ENCODE data around the gene COX6B2. TPM values are rescaled to one million over a fixed set of nuclear protein-coding genes. Genes with fewer than 3 reads are reported as not detected.

Gene COX6B2
- total RNA-seq, 1 experiment from 2014 or later = 3.3 TPM

DNA sequence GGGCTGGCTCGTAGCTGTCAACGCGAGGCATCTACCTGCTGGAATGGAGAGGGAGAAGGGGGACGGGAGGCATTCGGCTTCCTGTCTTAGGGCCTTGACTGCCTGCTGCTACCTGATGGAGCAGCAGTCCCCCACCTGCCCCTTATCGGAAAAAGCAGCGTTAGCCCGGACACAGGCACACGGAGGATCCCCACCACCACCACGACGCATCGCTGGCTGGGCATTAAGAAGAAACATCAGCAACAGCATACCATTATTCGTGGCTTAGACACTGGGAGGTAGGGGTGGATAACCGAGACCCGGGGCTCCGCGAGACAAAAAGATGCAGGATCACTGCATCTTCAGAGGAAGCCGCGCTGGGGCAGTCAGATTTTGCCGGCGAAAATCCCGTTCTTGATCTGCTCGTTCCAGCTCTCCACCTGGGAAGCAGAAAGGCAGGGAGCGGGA lies 1.1 kb downstream of the COX6B2 start:
- H3F3A ChIP-seq (ENCODE audit: insufficient read depth, low read depth) = peaks cover 36% of the 10 kb centered on the region
- no peak overlapping the region for H3K27ac ChIP-seq
- H3K36me3 ChIP-seq (ENCODE audit: low read depth) = no peaks in the 10 kb centered on the region
- H3K4me1 ChIP-seq (replicated peaks; ENCODE audit: insufficient read depth) = peaks cover 47% of the 10 kb centered on the region
- no peaks in the 10 kb centered on the region for H3K9me3 ChIP-seq (ENCODE audit: insufficient read depth, low read depth)
- CTCF ChIA-PET = interaction anchor here (0.9 kb wide), 1 partner anchor 52 kb away, joined by 4 read pairs; no protein-coding TSS in a partner anchor
- intact Hi-C loops (cut with micrococcal nuclease; ENCODE audit: unreplicated experiment) = no loop called here
- H4K20me1 ChIP-seq (ENCODE audit: insufficient read depth) = no peaks in the 10 kb centered on the region
- TF ChIP-seq EZH2 (IDR thresholded peaks at IDR 0.05; ENCODE audit: low read depth) = no peak
- TF ChIP-seq, protein P1, sequence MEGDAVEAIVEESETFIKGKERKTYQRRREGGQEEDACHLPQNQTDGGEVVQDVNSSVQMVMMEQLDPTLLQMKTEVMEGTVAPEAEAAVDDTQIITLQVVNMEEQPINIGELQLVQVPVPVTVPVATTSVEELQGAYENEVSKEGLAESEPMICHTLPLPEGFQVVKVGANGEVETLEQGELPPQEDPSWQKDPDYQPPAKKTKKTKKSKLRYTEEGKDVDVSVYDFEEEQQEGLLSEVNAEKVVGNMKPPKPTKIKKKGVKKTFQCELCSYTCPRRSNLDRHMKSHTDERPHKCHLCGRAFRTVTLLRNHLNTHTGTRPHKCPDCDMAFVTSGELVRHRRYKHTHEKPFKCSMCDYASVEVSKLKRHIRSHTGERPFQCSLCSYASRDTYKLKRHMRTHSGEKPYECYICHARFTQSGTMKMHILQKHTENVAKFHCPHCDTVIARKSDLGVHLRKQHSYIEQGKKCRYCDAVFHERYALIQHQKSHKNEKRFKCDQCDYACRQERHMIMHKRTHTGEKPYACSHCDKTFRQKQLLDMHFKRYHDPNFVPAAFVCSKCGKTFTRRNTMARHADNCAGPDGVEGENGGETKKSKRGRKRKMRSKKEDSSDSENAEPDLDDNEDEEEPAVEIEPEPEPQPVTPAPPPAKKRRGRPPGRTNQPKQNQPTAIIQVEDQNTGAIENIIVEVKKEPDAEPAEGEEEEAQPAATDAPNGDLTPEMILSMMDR (conservative IDR thresholded peaks at IDR 0.05) = no peak
- peaks cover 5% of the 10 kb centered on the region for H3K27me3 ChIP-seq (ENCODE audit: insufficient read depth, low read depth)
- H2AFZ ChIP-seq = peak overlapping the region; percentile 76
- peak overlapping the region; percentile 72 for H3K4me3 ChIP-seq
- POLR2A ChIA-PET (ENCODE audit: unreplicated experiment) = interaction anchor here (0.6 to 1.2 kb wide), 2 partner anchors 14 to 73 kb away, joined by 3 to 7 read pairs; partner anchors contain the start of genes HSPBP1 and KMT5C
- no peaks in the 10 kb centered on the region for H3K79me2 ChIP-seq (ENCODE audit: low read depth)
- TSS peak; percentile 47 for BruUV-seq (replicated peaks)
- H3K9me2 ChIP-seq (ENCODE audit: insufficient read depth) = no peaks in the 10 kb centered on the region
- peak overlapping the region; percentile 89 for H3K4me2 ChIP-seq
- DNase-seq = no peak

DNA sequence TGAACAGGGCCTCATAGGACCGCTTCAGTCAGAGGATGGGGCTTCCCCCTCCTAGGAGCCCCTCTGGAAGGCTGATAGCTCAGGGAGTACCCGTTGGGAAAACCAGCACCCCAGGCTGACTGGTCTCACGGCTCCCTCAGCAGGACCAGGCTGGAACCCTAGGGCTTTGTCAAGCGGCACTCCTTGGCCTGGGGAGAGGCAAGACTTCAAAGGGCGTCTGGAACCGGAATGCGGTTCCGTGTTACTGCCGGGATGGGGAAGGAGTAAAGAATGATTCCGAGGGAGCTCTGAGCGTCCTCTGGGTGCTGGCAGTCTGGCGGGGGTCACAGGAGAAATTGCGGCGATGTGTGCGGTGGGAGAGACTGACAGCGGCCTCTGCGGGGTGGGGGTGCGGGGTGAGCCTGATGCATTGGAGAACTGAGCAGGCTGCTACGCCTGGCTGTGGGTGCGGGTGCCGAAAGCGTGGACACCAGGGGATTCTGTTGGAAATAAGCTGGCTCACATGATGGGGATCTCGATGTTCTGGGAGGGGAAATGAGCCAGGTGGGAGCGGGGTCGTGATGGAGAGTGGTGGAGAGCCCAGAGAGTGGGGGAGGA lies 1.9 kb downstream of the COX6B2 start:
- DNase-seq = no peak
- peak overlapping the region; percentile 72; the same call in 1 of the 2 replicates for H3K4me3 ChIP-seq
- peaks cover 47% of the 10 kb centered on the region for H3K4me1 ChIP-seq (replicated peaks; ENCODE audit: insufficient read depth)
- H3F3A ChIP-seq (ENCODE audit: insufficient read depth, low read depth) = peaks cover 36% of the 10 kb centered on the region
- peak overlapping the region; percentile 89 for H3K4me2 ChIP-seq
- no peaks in the 10 kb centered on the region for H3K9me3 ChIP-seq (ENCODE audit: insufficient read depth, low read depth)
- no peak overlapping the region for H3K27ac ChIP-seq
- H2AFZ ChIP-seq = no peak overlapping the region
- BruUV-seq (replicated peaks) = no TSS peak
- no peaks in the 10 kb centered on the region for H4K20me1 ChIP-seq (ENCODE audit: insufficient read depth)
- peaks cover 5% of the 10 kb centered on the region for H3K27me3 ChIP-seq (ENCODE audit: insufficient read depth, low read depth)
- ChIA-PET CTCF (interaction anchor here (0.9 to 1.7 kb wide), 4 partner anchors 13 to 51 kb away, joined by 3 to 5 read pairs (median 4); partner anchors contain the start of genes KMT5C and TMEM238), POLR2A (ENCODE audit: unreplicated experiment) (interaction anchor here (0.6 to 1.2 kb wide), 5 partner anchors 13 to 182 kb away, joined by 3 to 23 read pairs (median 7); partner anchors contain the start of genes HSPBP1 and KMT5C)
- no peaks in the 10 kb centered on the region for H3K36me3 ChIP-seq (ENCODE audit: low read depth)
- no peaks in the 10 kb centered on the region for H3K79me2 ChIP-seq (ENCODE audit: low read depth)
- intact Hi-C loops (cut with micrococcal nuclease; ENCODE audit: unreplicated experiment) = loop anchor here (1.0 kb wide), 1 partner anchor 13 kb away; the partner anchor contains the start of gene KMT5C
- H3K9me2 ChIP-seq (ENCODE audit: insufficient read depth) = no peaks in the 10 kb centered on the region
- TF ChIP-seq, protein P1 (conservative IDR thresholded peaks at IDR 0.05) = no peak
- no peak for TF ChIP-seq EZH2 (IDR thresholded peaks at IDR 0.05; ENCODE audit: low read depth)

DNA sequence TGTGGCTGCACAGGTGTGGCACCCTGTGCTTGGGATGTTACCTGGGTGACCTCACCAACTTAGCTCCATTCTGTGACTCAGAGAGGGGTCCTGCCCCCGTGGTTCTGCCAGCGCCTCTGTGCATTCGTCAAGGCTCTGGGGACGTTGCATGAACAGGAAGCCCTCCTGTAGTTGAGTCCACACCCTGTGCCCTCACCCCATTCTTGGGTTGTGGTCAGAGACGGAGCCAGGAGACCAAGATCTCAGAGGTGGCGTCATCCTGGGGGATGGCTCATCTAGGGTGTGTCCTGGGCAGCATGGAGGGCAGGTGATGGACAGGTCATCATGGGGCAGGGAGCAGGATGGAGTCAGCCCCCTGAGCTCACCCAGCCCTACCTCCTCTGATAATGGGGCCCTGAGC lies 2.5 kb downstream of the COX6B2 start:
- H3K9me2 ChIP-seq (ENCODE audit: insufficient read depth) = no peaks in the 10 kb centered on the region
- H3K4me3 ChIP-seq = no peak overlapping the region
- BruUV-seq (replicated peaks) = no TSS peak
- no peaks in the 10 kb centered on the region for H4K20me1 ChIP-seq (ENCODE audit: insufficient read depth)
- peak; percentile 95 to 99 for DNase-seq
- TF ChIP-seq, protein P1 (conservative IDR thresholded peaks at IDR 0.05) = no peak
- TF ChIP-seq EZH2 (IDR thresholded peaks at IDR 0.05; ENCODE audit: low read depth) = no peak
- H3F3A ChIP-seq (ENCODE audit: insufficient read depth, low read depth) = peaks cover 36% of the 10 kb centered on the region
- intact Hi-C loops (cut with micrococcal nuclease; ENCODE audit: unreplicated experiment) = loop anchor here (1.0 kb wide), 1 partner anchor 13 kb away; the partner anchor contains the start of gene KMT5C
- CTCF ChIA-PET = interaction anchor here (0.6 to 1.7 kb wide), 4 partner anchors 13 to 50 kb away, joined by 3 to 5 read pairs (median 3); partner anchors contain the start of genes KMT5C and TMEM238
- H3K27me3 ChIP-seq (ENCODE audit: insufficient read depth, low read depth) = peaks cover 5% of the 10 kb centered on the region
- no peaks in the 10 kb centered on the region for H3K79me2 ChIP-seq (ENCODE audit: low read depth)
- peak overlapping the region; percentile 89 for H3K4me2 ChIP-seq
- peak overlapping the region; percentile 54 for H3K27ac ChIP-seq
- no peaks in the 10 kb centered on the region for H3K36me3 ChIP-seq (ENCODE audit: low read depth)
- POLR2A ChIA-PET (ENCODE audit: unreplicated experiment) = interaction anchor here (0.5 to 1.1 kb wide), 6 partner anchors 13 to 183 kb away, joined by 4 to 23 read pairs (median 6); partner anchors contain the start of gene KMT5C
- no peak overlapping the region for H2AFZ ChIP-seq
- H3K4me1 ChIP-seq (replicated peaks; ENCODE audit: insufficient read depth) = peaks cover 47% of the 10 kb centered on the region
- no peaks in the 10 kb centered on the region for H3K9me3 ChIP-seq (ENCODE audit: insufficient read depth, low read depth)

All from PC-9 (cell line).